HG02798 (cell line): Measurements from ENCODE around the gene TTC7B.

ENCODE experiments used
- ATAC-seq: cut with Tn5 transposase; IDR thresholded peaks from one replicate; pipeline ENCODE4 v1.9.1; 2021; ENCODE audit warnings: mild to moderate bottlenecking; ENCODE audit not compliant: unreplicated experiment, poor library complexity

TTC7B gene

DNA sequence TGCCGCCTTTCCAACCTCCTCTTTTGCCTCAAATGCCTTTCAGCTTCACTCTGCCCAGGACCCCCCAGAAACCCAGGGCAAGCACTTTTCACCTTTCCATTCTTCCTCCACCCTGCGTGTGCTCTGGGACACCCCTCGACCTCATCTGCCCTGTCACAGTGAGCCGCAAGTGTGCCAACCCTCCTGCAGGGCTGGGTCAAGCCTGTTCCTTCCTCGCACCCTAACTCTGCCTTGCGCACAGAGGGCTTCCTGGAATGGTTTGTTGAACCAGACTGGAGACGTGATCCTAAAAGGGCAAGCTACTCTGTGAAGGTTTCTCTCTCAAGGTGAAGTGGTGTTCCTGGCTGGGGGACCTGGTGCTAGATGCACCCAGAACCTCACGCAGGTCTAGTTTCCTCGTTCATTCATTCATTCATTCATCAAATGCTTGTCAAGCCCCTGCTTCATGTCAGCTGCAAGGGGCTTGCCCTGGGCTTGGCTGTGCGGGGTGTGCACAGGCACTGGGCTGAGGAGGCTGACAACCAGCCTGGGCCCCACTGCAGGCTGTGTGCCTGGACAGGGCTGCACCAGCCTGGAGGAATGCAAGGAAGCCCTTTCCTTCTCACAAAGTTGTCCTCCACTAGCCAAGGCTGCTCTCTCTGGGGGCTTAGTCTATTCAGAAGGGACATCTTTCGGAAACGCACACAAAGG lies 232.2 kb downstream of the TTC7B start:
- no peak for ATAC-seq

DNA sequence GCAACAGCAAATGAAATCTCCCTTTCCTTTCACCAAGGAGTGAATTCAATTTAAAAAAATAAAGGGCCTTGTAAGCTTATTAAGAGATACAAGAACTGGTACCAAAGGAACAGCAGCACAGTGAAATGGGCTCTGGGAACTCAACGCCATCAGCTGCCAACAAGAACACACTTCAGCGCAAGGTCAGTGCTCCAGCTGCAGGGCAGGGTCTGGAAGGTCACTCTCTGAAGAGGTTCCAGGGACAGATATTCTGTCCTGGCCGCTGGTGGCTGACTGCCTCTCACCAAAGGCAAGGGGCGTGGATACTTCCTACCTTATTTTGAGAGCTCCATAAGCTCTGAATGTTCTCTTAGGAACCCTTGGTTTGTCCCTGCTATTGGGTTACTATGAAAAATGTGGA lies 232.8 kb downstream of the TTC7B start:
- ATAC-seq: no peak

DNA sequence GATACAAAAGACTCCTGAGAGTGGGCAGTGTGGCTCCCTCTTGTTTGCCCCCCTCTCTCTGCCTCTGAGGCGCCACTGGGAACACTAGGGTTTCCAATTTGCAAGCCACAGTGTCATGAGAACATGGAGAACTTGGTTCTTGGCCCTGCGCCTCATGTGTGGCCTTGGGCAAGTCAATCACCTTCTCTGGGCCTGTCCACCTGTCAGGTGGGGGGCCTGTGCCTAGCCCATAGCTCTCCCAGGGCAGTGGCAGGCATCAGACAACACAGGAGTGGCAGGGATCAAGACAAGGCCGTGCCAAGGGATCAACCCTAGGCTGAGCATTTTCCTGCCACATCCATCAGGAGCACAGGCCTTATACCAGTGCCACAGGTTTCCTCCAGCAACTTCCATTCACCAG lies 234.1 kb downstream of the TTC7B start:
- no peak for ATAC-seq

GRCh38 chr14:90581745-90582144 lies 234.5 kb downstream of the TTC7B start:
- ATAC-seq: no peak

GRCh38 chr14:90580377-90581335 lies 235.6 kb downstream of the TTC7B start:
- no peak for ATAC-seq

DNA sequence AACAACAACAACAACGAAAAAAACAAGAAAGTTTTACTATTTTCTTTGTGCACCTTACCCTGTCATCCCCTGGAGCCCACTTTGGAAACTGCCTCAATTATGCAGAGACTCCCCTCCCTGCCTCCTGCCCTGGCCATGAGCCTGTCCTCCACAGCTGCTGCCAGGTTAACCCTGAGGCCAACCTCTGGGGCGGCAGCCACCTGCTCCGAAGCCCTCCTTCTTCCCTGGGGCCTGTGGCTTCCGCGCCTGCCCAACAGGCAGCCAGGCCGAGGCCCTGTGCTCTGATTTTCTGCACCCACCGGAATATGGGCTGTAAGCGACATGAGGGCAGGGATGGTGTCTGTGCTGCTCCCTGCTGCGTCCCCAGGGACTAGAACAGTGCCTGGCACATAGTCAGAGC lies 236.4 kb downstream of the TTC7B start:
- no peak for ATAC-seq

GRCh38 chr14:90579088-90579487 lies 237.1 kb downstream of the TTC7B start:
- no peak for ATAC-seq

DNA sequence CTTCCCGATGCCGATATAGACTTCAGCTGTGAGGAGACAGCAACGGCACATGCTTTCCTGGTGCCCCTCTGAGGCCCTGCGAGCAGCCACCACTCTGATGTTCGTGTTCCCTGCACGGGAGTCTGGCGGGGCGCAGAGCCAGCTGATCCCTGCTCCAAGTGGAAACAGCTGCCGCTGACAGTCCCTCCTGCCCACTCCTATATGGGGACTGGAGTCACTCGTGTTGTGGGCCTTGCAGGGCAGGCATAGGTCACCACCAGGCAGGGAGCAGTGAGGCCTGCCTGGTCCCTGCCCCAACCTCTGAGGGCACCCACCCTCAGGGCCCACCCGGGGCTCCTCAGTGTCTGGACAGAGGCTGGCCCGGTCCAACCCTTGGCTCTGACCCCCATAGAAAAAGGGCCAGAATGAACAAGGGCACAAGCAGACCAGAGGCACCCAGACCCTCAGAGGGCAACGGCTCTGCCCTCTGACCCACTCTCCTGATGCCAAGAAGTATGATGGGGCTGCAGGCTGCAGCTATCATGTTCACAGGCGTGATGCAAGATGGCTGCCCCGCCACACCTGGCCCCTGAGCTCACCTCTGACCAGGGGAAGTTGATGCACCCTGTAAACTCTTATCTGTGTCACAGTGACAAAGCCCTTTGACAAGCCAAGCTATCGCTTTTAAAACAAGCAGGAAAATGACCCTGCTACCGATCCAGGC lies 237.8 kb downstream of the TTC7B start:
- no peak for ATAC-seq

DNA sequence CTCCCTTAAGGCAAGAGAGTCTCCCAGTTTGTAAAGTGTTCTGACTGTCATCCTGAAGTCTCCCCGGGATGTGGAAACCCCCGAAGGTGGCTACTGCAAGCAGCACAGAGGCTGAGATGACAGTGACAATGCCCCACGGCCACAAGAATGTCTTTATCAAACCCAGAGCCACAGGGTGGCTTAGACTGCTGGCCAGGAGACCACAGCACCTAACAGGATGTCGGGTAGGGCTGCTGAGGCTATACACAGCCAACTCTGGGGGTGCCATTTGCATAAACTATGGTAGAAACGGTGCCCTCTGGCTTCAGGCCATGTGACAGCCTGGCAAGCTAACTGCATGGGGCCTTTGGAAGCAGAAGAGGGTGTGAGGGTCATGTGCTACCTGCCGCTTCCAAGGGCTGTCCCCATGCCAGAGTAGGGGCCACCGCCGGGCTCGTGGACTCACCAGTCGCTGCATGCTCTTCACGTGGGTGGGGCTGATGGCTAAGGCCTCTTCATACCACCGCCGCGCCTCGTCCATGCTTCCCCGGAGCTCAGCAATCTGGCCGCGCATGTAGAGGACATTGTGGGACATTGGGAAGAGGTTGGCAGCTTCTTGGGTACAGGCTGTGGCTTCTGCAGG lies 238.5 kb downstream of the TTC7B start:
- no peak for ATAC-seq

DNA sequence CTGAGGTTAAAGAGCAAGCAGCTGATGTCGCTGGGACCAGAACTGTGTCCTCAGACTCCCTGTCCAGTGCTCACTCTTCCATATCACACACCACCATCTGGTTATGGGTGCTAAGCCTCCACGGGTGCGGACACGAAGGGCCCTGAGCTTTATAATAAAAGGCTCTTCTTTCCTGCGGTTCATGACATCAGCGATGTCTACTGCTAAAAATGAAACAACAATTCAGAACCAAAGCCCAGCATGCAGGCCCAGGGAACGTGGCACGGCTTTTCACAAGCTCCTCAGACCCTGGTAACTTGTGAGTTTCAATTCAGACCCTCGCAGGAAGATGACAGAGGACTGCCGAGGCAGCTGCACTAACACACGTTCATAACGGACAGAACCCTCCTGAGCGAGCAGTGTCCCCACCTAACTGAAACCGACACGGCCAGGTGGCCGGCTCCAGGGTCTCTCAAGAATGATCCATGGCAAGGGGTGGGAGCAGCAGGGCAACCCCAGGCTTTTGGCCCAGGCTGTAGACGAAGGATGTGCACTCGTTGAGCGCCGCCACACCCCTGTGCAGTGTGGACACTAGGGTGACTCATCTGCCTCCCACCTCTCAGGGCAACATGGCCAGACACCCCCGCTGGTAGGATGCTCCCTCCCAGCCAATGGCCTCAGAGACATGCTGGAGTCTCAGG lies 239.1 kb downstream of the TTC7B start:
- ATAC-seq: no peak

- ATAC-seq: no peak
Observed at GRCh38 chr14:90576581-90576980, 239.6 kb downstream of the TTC7B start.

- no peak for ATAC-seq
Observed at GRCh38 chr14:90575781-90576180, 240.4 kb downstream of the TTC7B start.

DNA sequence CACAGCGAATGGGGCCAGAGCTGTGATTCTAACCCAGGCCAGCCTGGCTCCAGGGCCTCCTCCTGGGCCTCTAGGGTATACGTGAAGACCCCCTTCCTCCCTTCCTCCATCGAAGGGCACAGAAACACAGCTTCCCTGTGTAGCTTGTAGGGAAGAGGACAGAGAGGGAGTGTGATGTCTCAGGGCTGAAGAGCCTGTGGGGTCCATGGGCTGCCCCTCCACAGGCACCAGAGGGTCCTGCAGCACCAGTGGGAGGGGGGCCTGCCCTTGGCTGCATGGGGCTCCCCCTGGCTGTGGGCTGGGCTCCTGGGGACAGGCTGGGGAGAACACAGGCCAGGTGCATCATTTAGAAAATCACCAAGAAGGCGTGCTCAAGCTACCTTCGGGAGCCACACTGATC lies 240.9 kb downstream of the TTC7B start:
- no peak for ATAC-seq

DNA sequence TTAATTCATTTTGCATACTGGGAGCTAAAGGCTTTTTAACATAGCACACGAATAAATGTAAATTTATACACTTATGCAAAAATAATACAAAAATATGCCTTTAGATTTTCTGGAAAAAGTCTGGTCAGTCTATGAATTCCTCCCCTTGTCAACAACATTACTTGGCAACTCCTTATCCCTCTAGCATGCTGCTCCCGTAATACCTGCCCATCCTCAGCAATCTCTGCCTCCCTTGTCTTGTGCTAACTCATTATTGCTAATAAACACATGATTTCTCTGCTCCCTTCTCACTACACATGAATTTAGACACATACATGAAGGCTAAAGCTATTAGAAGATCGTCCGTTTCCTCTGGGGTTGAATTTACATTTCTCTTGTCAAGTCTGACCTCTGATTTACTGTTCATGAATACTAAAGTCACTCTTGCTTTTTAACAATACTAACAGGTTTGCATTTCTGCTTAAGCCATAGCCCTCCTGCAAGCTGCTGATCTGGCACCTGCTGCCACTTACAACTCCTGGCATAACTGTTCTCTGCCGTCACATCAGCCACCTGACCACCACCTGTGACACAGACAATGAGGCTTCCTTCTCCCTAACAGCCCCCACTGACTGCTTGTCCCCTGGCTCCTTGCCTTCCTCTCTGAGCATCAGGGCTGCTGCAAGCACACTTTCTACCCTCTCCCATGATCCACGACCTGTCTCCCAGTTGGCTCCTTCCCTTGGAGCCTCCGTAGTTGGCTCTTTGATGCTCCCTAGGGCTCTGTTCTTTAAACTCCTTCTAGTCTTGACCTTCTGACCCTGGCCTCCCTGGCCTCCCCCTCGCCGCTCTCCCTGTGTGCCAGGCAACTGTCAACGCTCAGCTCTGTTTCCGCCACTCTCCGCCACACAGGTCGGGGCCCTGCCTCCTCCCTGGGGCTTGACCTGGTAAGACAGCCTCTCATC lies 241.8 kb downstream of the TTC7B start:
- ATAC-seq: no peak

- ATAC-seq: no peak
Observed at GRCh38 chr14:90573385-90574105, 242.7 kb downstream of the TTC7B start.

- ATAC-seq: no peak
Observed at GRCh38 chr14:90572441-90573150, 243.6 kb downstream of the TTC7B start.

DNA sequence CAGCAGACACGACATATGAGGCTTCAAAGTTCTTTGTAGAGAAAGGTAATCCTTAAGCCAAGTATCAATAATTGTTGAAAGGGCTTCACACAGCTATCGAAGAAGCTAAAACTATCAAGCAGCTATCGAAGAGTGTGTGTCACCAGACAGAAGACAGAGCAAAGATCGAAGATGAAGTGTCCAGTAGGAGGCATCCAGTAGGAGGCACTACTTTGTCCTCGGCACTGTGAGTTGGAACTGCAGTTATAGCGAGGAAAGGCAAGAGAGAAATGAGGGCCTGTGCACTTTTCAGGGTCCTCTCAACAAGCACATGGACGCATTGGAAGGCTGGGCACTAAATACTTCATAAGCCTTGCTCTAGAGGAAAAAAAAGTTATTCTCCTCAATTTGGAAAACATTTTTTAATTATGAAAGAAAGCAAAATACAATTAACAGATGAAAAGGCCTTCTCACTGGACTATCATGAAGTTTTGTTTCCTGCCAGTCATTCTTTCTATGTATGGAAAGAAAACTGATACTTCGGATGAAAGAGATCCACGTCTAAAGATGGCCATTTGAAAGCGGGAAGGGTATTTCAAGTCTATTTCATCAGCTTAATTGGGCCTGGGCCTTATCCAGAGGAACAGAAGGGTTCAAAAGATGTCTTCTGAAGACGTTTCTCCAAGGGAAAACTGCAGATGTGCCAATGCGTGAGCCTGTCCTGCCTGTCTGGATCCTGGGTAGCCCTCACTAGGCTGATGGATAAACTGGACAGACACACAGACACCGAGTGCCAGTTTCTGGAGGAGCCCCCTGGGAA lies 244.9 kb downstream of the TTC7B start:
- no peak for ATAC-seq
